K562 (cell line): ENCODE data around the gene SYT1. TPM values are rescaled to one million over a fixed set of nuclear protein-coding genes. Genes with fewer than 3 reads are reported as not detected.

ENCODE experiments used
- ATAC-seq: fragments of 200-7000 bp; cut with Tn5 transposase; 3 replicates; pipeline ENCODE4 v1.9.1; 2020; ENCODE audit warnings: moderate library complexity
- BruUV-seq: library from RNA; stranded (reverse); fragments of 400-500 nt; replicated peaks from 2 replicates; lab custom pipeline; 2021; lab: Mats Ljungman, UMichigan
- CTCF ChIA-PET: fragments of 300-600 bp; formaldehyde crosslinking; extraction: SDS; loops from one replicate; lab custom pipeline; 2021; ENCODE audit warnings: low intra/inter-chr PET ratio; lab: Yijun Ruan, JAX
- POLR2A ChIA-PET: fragments of 300-600, 350-650 bp; sonication (Branson Sonifier 250); formaldehyde crosslinking; extraction: SDS; loops from one replicate; lab custom pipeline; 2021; ENCODE audit warnings: antibody characterized with exemption, inconsistent platforms; lab: Yijun Ruan, JAX
- DNase-seq, 4 experiments: peaks; one replicate each; pipeline versions ENCODE4 v3.0.0 to v3.0.0-alpha.2; 2011 to 2018; ENCODE audit warnings: low spot score in 3 of 4, mixed read lengths in 3 of 4; ENCODE audit errors: extremely low read depth in 1 of 4
- FAIRE-seq: peaks from 2 replicates; lab custom pipeline; 2011; peaks lifted over from hg19 to GRCh38; lab: Jason Lieb, UNC
- H2AFZ ChIP-seq: 2 replicates; pipeline ENCODE4 v1.6.0; 2011; ENCODE audit warnings: low read depth, low read length, control low read depth, inconsistent platforms
- H3K27ac ChIP-seq: fragments of 200-600 bp; 3 replicates; pipeline ENCODE4 v1.8.0; 2011; ENCODE audit warnings: low read depth, mild to moderate bottlenecking, control low read depth, inconsistent platforms, low read length, moderate library complexity, mixed read lengths; ENCODE audit errors: extremely low read depth
- H3K27me3 ChIP-seq, 2 experiments: fragments of 300-600 bp in 1 of 2; 2 replicates in 1 of 2; 3 replicates in 1 of 2; pipeline versions ENCODE4 v1.6.0 to v1.8.0; 2011; ENCODE audit warnings: inconsistent platforms in 2 of 2, low read length in 2 of 2, mild to moderate bottlenecking in 1 of 2, mixed read lengths in 1 of 2, moderate library complexity in 1 of 2; ENCODE audit not compliant: control insufficient read depth in 2 of 2, insufficient read depth in 2 of 2
- H3K36me3 ChIP-seq: fragments of 300-600 bp; 3 replicates; pipeline ENCODE4 v1.8.0; 2011; ENCODE audit warnings: mild to moderate bottlenecking, low read length, inconsistent platforms; ENCODE audit not compliant: control insufficient read depth, insufficient read depth
- H3K4me1 ChIP-seq, 2 experiments: fragments of 200-600 bp in 1 of 2; replicated peaks in 1 of 2; 2 replicates in 1 of 2; 3 replicates in 1 of 2; pipeline versions ENCODE4 v1.5.1 to v1.8.0; 2011; ENCODE audit warnings: inconsistent platforms in 2 of 2, low read length in 2 of 2, mild to moderate bottlenecking in 1 of 2, mixed read lengths in 1 of 2, moderate library complexity in 1 of 2; ENCODE audit not compliant: control insufficient read depth in 2 of 2, insufficient read depth in 2 of 2
- H3K4me2 ChIP-seq: 2 replicates; pipeline ENCODE4 v1.6.1; 2011; ENCODE audit warnings: low read length, control low read depth, inconsistent platforms, mixed read lengths; ENCODE audit not compliant: insufficient read depth
- H3K4me3 ChIP-seq: fragments of 200-600 bp; sonication (generic), shearing (Covaris generic); 2 replicates; pipeline ENCODE4 v1.5.1; 2016; ENCODE audit warnings: control low read depth, inconsistent platforms
- H3K79me2 ChIP-seq: fragments of 200-600 bp; 3 replicates; pipeline ENCODE4 v1.8.0; 2011; ENCODE audit warnings: low read length, inconsistent platforms; ENCODE audit not compliant: control insufficient read depth, insufficient read depth
- H3K9ac ChIP-seq, 2 experiments: 2 replicates each; pipeline versions ENCODE4 v1.6.0 to v1.6.1; 2011; ENCODE audit warnings: low read depth in 2 of 2, low read length in 2 of 2, control low read depth in 1 of 2, inconsistent platforms in 1 of 2, mild to moderate bottlenecking in 1 of 2, mixed read lengths in 1 of 2; ENCODE audit not compliant: insufficient read depth in 1 of 2
- H3K9me1 ChIP-seq: one replicate; pipeline ENCODE4 v1.6.0; 2011; ENCODE audit warnings: inconsistent platforms, mild to moderate bottlenecking, low read length, moderate library complexity; ENCODE audit not compliant: control insufficient read depth, insufficient read depth
- H3K9me3 ChIP-seq: replicated peaks from 2 replicates; pipeline ENCODE4 v1.5.1; 2011; ENCODE audit warnings: low read depth, low read length, inconsistent platforms; ENCODE audit not compliant: control insufficient read depth, insufficient read depth
- H4K20me1 ChIP-seq: replicated peaks from 2 replicates; pipeline ENCODE4 v1.6.1; 2011; ENCODE audit warnings: low read length, inconsistent platforms, mixed read lengths; ENCODE audit not compliant: control insufficient read depth, insufficient read depth
- EZH2 ChIP-seq: IDR thresholded peaks from 2 replicates; pipeline ENCODE4 v1.6.1; 2012; ENCODE audit warnings: low read depth, mild to moderate bottlenecking, inconsistent platforms, low read length, borderline replicate concordance
- HDAC6 ChIP-seq: IDR thresholded peaks from 2 replicates; pipeline ENCODE4 v1.6.1; 2012; ENCODE audit warnings: low read depth, mild to moderate bottlenecking, control low read depth, inconsistent platforms, low read length, moderate library complexity
- TEAD1 ChIP-seq, 2 experiments: fragments of 450-650 bp in 1 of 2; sonication (generic) in 1 of 2; formaldehyde crosslinking; IDR thresholded peaks; 2 replicates each; pipeline versions ENCODE4 v1.4.0 to v1.8.0; 2020 to 2022; ENCODE audit warnings: mild to moderate bottlenecking in 2 of 2, missing genetic modification reagents in 1 of 2
- ZNF445 ChIP-seq: fragments of 250-450 bp; sonication (Bioruptor Pico); IDR thresholded peaks from 2 replicates; pipeline ENCODE4 v1.4.0; 2020; ENCODE audit warnings: low read depth, mild to moderate bottlenecking, moderate library complexity
- ZNF583 ChIP-seq: fragments of 250-450 bp; sonication (Bioruptor Pico); IDR thresholded peaks from 2 replicates; pipeline ENCODE4 v1.4.0; 2020
- WGBS: fragments of 100-300 bp; shearing (Covaris generic); methylation state at CpG from one replicate; pipeline ENCODE4 v1.1.6; 2016; ENCODE audit warnings: low coverage, mixed read lengths; ENCODE audit not compliant: insufficient coverage; ENCODE audit errors: missing lambda C conversion rate; 5-methylcytosine and 5-hydroxymethylcytosine counted together
- in situ Hi-C: fragments of 300-500 bp; cut with MboI; formaldehyde crosslinking; loops from 4 replicates; pipeline ENCODE4 v1.15.0; 2018; ENCODE audit warnings: inconsistent platforms, mixed read lengths
- intact Hi-C: fragments of 100-400 bp; cut with micrococcal nuclease; formaldehyde crosslinking; loops from 2 replicates; pipeline ENCODE4 v1.14.2; 2022
- polyA plus RNA-seq, 8 experiments: library from polyadenylated mRNA; depleted of rRNA in 4 of 8; stranded (reverse) in 5 of 8; unstranded in 3 of 8; fragments of >200 nt; fragmentation: Nextera tagmentation in 2 of 8; fragmentation: Illumina TruSeq in 1 of 8; extraction: Ambion mirVana in 2 of 8; extraction: Trizol in 1 of 8; gene quantifications; 2 replicates each; pipeline versions ENCODE4 v1.2.1 to v1.2.3, GENCODE V29; 2011 to 2014; ENCODE audit warnings: inconsistent platforms in 1 of 8, missing spikeins in 1 of 8
- total RNA-seq, 7 experiments: library from RNA; depleted of rRNA in 6 of 7; stranded (reverse); fragments of >200 nt in 6 of 7; fragmentation: Illumina TruSeq in 2 of 7; extraction: Trizol in 2 of 7; gene quantifications; 2 replicates each; pipeline versions ENCODE4 v1.2.1 to v1.2.3, GENCODE V29; 2011 to 2021; ENCODE audit warnings: low replicate concordance in 1 of 7
- TF ChIP-seq, protein P1 (sequence below), 2 experiments: fragments of 450-650 bp; IDR thresholded peaks; 2 replicates each; pipeline ENCODE4 v1.6.1; 2018; ENCODE audit warnings: mild to moderate bottlenecking in 2 of 2, low read depth in 1 of 2; ENCODE audit not compliant: partially characterized antibody in 2 of 2
- TF ChIP-seq, protein P2 (sequence below), 2 experiments: fragments of 450-650 bp in 1 of 2; sonication (generic) in 1 of 2; formaldehyde crosslinking in 1 of 2; IDR thresholded peaks in 1 of 2; conservative IDR thresholded peaks in 1 of 2; 2 replicates each; pipeline versions ENCODE4 v1.6.1 to v1.8.1; 2016 to 2023; ENCODE audit warnings: mild to moderate bottlenecking in 2 of 2, moderate library complexity in 2 of 2, inconsistent platforms in 1 of 2, missing genetic modification reagents in 1 of 2
- TF ChIP-seq, protein P3 (sequence below), 2 experiments: fragments of 150-350 bp in 1 of 2; IDR thresholded peaks; 2 replicates each; pipeline ENCODE4 v1.6.1; 2012 to 2016; ENCODE audit warnings: low read depth in 2 of 2, low read length in 2 of 2, mild to moderate bottlenecking in 1 of 2, moderate library complexity in 1 of 2

The SYT1 gene
- total and polyA plus RNA-seq, 9 of the 15 experiments (the other 6 are each of a cell fraction or from before 2014, with no cell fraction given) = 0.03 to 0.13 (median 0.07) TPM; not detected in 4

DNA sequence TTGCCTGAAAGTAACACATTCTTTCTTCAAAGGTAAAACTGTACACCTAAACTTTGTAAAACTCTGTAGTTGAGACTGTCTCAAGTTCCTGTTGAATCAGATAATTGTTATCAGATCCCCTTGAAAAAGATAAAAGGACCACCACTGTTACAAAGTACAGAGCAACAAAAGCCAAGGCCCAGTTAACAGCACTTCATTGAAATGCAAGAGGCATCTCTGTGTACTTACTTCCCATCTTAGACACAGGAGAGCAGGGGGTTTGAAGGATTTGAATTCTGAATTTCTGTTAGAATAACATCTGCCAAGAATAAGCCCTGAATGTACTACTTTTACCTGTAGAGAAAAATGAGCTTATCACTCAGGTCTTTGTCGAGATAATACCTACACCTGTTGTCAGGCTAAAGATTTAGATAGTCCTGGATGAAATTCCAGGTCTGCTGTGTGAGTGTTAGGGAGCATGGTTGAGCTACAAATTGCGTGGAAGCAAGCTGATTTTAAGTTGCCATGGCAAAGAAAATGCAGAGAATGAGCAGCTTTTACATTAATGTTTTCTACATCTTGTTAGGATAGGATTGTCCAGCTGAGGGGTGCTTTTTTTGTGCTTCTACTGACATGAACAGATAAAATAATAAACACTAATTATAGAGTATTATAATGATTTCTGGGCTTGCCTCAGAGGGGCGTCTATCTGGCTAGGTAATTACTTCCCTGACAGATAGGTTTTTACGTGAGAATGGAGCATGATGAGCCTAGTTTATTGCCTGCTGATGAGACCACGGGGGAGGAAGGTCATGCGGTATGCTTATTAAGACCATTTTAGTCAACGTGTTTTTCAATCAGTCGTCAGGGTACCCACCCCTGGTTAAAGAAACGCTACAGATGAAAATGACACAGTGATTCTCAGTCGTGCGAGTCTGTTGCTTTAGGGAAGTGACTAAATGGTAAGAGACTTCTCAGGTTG is 517.0 kb downstream of the SYT1 start:
- no peaks in the 10 kb centered on the region for H3K9me3 ChIP-seq
- FAIRE-seq (no peak), DNase-seq (no peak), ATAC-seq (no peak)
- no peak overlapping the region for H2AFZ ChIP-seq
- no peak overlapping the region for H3K4me3 ChIP-seq
- H4K20me1 ChIP-seq = no peaks in the 10 kb centered on the region
- H3K4me1 ChIP-seq = no peaks in the 10 kb centered on the region
- in situ Hi-C loops = no loop called here
- intact Hi-C loops = no loop called here
- no peak overlapping the region for H3K9ac ChIP-seq
- H3K9me1 ChIP-seq = no peaks in the 10 kb centered on the region
- ChIA-PET POLR2A (no interaction called here), CTCF (no interaction called here)
- H3K27me3 ChIP-seq = no peaks in the 10 kb centered on the region
- H3K27ac ChIP-seq = no peak overlapping the region
- no peaks in the 10 kb centered on the region for H3K79me2 ChIP-seq
- no peaks in the 10 kb centered on the region for H3K36me3 ChIP-seq
- 0% methylated on average over 11 of the region's 11 CpGs for WGBS
- H3K4me2 ChIP-seq = no peak overlapping the region
- BruUV-seq = no TSS peak
- TF ChIP-seq, protein P1, sequence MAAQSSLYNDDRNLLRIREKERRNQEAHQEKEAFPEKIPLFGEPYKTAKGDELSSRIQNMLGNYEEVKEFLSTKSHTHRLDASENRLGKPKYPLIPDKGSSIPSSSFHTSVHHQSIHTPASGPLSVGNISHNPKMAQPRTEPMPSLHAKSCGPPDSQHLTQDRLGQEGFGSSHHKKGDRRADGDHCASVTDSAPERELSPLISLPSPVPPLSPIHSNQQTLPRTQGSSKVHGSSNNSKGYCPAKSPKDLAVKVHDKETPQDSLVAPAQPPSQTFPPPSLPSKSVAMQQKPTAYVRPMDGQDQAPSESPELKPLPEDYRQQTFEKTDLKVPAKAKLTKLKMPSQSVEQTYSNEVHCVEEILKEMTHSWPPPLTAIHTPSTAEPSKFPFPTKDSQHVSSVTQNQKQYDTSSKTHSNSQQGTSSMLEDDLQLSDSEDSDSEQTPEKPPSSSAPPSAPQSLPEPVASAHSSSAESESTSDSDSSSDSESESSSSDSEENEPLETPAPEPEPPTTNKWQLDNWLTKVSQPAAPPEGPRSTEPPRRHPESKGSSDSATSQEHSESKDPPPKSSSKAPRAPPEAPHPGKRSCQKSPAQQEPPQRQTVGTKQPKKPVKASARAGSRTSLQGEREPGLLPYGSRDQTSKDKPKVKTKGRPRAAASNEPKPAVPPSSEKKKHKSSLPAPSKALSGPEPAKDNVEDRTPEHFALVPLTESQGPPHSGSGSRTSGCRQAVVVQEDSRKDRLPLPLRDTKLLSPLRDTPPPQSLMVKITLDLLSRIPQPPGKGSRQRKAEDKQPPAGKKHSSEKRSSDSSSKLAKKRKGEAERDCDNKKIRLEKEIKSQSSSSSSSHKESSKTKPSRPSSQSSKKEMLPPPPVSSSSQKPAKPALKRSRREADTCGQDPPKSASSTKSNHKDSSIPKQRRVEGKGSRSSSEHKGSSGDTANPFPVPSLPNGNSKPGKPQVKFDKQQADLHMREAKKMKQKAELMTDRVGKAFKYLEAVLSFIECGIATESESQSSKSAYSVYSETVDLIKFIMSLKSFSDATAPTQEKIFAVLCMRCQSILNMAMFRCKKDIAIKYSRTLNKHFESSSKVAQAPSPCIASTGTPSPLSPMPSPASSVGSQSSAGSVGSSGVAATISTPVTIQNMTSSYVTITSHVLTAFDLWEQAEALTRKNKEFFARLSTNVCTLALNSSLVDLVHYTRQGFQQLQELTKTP (IDR thresholded peaks at IDR 0.05; ENCODE audit: low read depth in 1 of 2, partially characterized antibody in 2 of 2) = no peak
- TF ChIP-seq, protein P2, sequence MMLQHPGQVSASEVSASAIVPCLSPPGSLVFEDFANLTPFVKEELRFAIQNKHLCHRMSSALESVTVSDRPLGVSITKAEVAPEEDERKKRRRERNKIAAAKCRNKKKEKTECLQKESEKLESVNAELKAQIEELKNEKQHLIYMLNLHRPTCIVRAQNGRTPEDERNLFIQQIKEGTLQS (IDR thresholded peaks at IDR 0.05) = no peak
- TF ChIP-seq, protein P2 (CRISPR knock-in tag; conservative IDR thresholded peaks at IDR 0.05) = no peak
- no peak for TF ChIP-seq EZH2
- no peak for TF ChIP-seq TEAD1 (CRISPR knock-in tag; IDR thresholded peaks at IDR 0.05)
- TF ChIP-seq HDAC6 = no peak
- no peak for TF ChIP-seq ZNF583 (CRISPR knock-in tag)
- TF ChIP-seq ZNF445 = no peak
- TF ChIP-seq, protein P3, sequence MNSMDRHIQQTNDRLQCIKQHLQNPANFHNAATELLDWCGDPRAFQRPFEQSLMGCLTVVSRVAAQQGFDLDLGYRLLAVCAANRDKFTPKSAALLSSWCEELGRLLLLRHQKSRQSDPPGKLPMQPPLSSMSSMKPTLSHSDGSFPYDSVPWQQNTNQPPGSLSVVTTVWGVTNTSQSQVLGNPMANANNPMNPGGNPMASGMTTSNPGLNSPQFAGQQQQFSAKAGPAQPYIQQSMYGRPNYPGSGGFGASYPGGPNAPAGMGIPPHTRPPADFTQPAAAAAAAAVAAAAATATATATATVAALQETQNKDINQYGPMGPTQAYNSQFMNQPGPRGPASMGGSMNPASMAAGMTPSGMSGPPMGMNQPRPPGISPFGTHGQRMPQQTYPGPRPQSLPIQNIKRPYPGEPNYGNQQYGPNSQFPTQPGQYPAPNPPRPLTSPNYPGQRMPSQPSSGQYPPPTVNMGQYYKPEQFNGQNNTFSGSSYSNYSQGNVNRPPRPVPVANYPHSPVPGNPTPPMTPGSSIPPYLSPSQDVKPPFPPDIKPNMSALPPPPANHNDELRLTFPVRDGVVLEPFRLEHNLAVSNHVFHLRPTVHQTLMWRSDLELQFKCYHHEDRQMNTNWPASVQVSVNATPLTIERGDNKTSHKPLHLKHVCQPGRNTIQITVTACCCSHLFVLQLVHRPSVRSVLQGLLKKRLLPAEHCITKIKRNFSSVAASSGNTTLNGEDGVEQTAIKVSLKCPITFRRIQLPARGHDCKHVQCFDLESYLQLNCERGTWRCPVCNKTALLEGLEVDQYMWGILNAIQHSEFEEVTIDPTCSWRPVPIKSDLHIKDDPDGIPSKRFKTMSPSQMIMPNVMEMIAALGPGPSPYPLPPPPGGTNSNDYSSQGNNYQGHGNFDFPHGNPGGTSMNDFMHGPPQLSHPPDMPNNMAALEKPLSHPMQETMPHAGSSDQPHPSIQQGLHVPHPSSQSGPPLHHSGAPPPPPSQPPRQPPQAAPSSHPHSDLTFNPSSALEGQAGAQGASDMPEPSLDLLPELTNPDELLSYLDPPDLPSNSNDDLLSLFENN (IDR thresholded peaks at IDR 0.05; ENCODE audit: low read depth in 2 of 2, low read length in 2 of 2) = no peak
